ENCODE data around the gene COP1. TPM values are rescaled to one million over a fixed set of nuclear protein-coding genes. Genes with fewer than 3 reads are reported as not detected.

COP1 gene
- total and polyA plus RNA-seq, 10 donors: 46.7 to 110 (median 66.0) TPM

DNA sequence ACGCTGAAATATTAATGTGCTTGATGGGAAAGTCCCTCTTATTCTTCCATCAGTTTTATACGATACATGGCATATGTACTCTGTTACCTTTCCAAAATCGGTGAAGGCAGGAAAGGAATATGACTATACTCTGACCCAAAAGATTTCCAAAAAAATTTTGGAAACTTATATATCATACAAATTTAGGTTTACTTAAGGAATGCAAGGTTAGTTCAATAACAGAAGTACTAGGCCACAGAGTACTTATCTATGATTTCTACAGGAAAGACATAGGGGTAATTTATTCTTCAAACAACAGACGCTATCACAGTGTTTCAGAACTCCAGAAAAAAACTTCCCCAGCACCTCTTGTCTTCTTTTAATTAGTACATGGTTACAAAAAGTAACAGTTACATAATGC, 84.8 kb downstream of the COP1 start:
- H3K27me3 ChIP-seq (replicated peaks in 1 of 7): no peaks in the 10 kb centered on the region
- intact Hi-C loops (cut with DNase I; ENCODE audit: low total_unique reads): no loop called here
- H3K9me3 ChIP-seq: peaks cover 5 to 38% (median 25%) of the 10 kb centered on the region in 8 donors
- H3K27ac ChIP-seq: no peak overlapping the region
- WGBS, 5 donors: 90 to 97% (median 95%) methylated on average over 4 of the region's 4 CpGs
- no peak overlapping the region for H3K4me3 ChIP-seq
- H3K36me3 ChIP-seq: peaks cover 0 to 52% (median 9%) of the 10 kb centered on the region in 6 donors
- H3K4me1 ChIP-seq: no peaks in the 10 kb centered on the region
- DNase-seq: no peak
- no peak for TF ChIP-seq POLR2AphosphoS5 (IDR thresholded peaks at IDR 0.05)

DNA sequence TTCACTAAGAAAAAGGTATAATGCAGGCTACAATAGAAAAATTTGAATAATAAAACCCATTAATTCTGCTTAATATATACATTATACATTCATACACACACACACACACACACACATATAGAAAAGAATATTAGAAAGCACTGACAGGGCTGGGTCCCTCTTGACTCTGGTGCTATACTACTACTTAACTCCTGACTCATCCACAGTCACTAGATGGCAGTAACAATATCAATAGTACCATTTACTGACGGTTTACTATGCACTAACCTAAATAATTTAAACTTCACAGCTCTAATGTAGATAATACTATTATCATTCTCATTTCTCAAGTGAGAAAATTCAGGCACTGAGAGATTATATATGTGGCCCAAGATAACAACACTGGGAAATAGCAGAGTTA, 87.5 kb downstream of the COP1 start:
- Histone ChIP-seq H3K4me1 (no peaks in the 10 kb centered on the region), H3K36me3 (peaks cover 7 to 58% (median 12%) of the 10 kb centered on the region in 6 donors), H3K27me3 (replicated peaks in 1 of 7) (no peaks in the 10 kb centered on the region), H3K9me3 (peaks cover 5 to 33% (median 25%) of the 10 kb centered on the region in 8 donors), H3K4me3 (no peak overlapping the region), H3K27ac (no peak overlapping the region)
- 55 to 79% (median 65%) methylated on average over 1 of the region's 1 CpG for WGBS, 5 donors
- DNase-seq: no peak
- TF ChIP-seq POLR2A (IDR thresholded peaks at IDR 0.05) (no peak), POLR2AphosphoS5 (IDR thresholded peaks at IDR 0.05) (no peak)
- TF ChIP-seq, protein P1, sequence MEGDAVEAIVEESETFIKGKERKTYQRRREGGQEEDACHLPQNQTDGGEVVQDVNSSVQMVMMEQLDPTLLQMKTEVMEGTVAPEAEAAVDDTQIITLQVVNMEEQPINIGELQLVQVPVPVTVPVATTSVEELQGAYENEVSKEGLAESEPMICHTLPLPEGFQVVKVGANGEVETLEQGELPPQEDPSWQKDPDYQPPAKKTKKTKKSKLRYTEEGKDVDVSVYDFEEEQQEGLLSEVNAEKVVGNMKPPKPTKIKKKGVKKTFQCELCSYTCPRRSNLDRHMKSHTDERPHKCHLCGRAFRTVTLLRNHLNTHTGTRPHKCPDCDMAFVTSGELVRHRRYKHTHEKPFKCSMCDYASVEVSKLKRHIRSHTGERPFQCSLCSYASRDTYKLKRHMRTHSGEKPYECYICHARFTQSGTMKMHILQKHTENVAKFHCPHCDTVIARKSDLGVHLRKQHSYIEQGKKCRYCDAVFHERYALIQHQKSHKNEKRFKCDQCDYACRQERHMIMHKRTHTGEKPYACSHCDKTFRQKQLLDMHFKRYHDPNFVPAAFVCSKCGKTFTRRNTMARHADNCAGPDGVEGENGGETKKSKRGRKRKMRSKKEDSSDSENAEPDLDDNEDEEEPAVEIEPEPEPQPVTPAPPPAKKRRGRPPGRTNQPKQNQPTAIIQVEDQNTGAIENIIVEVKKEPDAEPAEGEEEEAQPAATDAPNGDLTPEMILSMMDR (IDR thresholded peaks at IDR 0.05 in 8 of 11, conservative IDR thresholded peaks at IDR 0.05 in 3 of 11): no peak
- intact Hi-C loops (cut with DNase I; ENCODE audit: low total_unique reads): no loop called here

DNA sequence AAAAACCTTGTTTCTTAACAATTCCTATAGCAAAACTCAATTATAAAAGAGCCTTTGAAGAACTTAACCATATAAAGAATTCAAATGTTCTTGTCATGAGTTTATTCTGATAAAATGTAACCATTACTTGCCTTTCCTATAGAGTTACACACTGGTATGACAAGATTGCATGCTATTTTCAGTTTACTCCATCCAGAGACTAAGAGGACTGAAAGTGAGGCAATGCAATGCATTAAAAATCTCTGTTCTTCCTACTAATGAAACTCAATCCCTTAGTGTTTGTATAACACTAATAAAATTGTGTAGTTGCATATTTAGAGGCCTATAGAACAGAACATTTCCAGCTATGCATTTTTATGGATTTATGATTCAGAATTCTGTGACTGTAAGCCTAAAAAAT, 88.1 kb downstream of the COP1 start:
- intact Hi-C loops (cut with DNase I; ENCODE audit: low total_unique reads): no loop called here
- H3K4me1 ChIP-seq: no peaks in the 10 kb centered on the region
- H3K27ac ChIP-seq: no peak overlapping the region
- peaks cover 7 to 64% (median 16%) of the 10 kb centered on the region in 6 donors for H3K36me3 ChIP-seq
- no peak for DNase-seq
- TF ChIP-seq, protein P1 (IDR thresholded peaks at IDR 0.05 in 8 of 11, conservative IDR thresholded peaks at IDR 0.05 in 3 of 11): no peak
- TF ChIP-seq POLR2A (IDR thresholded peaks at IDR 0.05): no peak
- TF ChIP-seq POLR2AphosphoS5 (IDR thresholded peaks at IDR 0.05): no peak
- H3K4me3 ChIP-seq: no peak overlapping the region
- peaks cover 5 to 28% (median 24%) of the 10 kb centered on the region in 8 donors for H3K9me3 ChIP-seq
- H3K27me3 ChIP-seq (replicated peaks in 1 of 7): no peaks in the 10 kb centered on the region

DNA sequence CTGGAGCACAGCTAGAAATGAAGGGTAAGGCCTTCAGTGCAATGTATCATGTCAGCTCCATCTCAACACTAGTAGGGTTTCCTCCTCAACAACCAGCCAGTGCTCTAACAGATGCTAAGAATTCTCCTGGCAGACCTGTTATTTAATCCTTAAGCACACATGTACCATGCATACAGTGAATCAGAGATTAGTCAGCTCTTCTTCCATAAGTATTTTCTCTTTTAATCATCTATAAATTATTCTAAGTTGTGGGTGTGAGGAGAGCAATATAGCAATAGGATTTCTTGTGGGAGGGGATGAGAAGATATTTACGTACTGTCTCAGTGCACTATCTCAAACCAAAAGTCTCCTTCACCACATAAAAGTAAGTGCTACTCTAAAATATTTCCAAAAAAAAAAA, 95.3 kb downstream of the COP1 start:
- Histone ChIP-seq H3K9me3 (no peaks in the 10 kb centered on the region), H3K27ac (no peak overlapping the region), H3K36me3 (peaks cover 7 to 79% (median 24%) of the 10 kb centered on the region in 6 donors), H3K4me3 (no peak overlapping the region), H3K4me1 (no peaks in the 10 kb centered on the region), H3K27me3 (replicated peaks in 1 of 7) (no peaks in the 10 kb centered on the region)
- intact Hi-C loops (cut with DNase I; ENCODE audit: low total_unique reads): no loop called here
- no peak for DNase-seq
- WGBS, 5 donors: 90 to 100% (median 91%) methylated on average over 1 of the region's 1 CpG
- no peak for TF ChIP-seq POLR2A (IDR thresholded peaks at IDR 0.05)

DNA sequence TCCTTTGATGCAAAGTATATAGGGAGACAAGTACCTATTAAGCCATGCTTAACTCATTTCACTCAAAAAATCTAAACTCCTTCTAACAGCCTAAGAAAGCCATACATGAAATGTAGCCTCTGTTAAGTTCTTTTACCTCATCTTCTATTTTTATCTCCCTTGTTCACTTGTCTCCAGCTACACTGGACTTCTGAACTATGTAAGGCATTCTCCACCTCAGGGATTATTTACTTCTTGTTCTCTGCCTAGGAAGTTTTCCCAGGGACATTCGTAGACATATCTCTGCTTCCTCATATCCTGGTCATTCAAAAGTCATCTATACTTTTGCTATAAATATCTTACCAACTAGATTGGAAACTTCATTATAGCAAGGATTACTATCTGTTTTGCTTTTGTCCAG, 96.9 kb downstream of the COP1 start:
- WGBS, 5 donors: 70 to 91% (median 82%) methylated on average over 1 of the region's 1 CpG
- no peak overlapping the region for H3K27ac ChIP-seq
- H3K9me3 ChIP-seq: no peaks in the 10 kb centered on the region
- H3K36me3 ChIP-seq: peaks cover 0 to 79% (median 25%) of the 10 kb centered on the region in 6 donors
- no peak for DNase-seq
- intact Hi-C loops (cut with DNase I; ENCODE audit: low total_unique reads): no loop called here
- no peak overlapping the region for H3K4me3 ChIP-seq
- TF ChIP-seq, protein P1 (IDR thresholded peaks at IDR 0.05 in 8 of 11, conservative IDR thresholded peaks at IDR 0.05 in 3 of 11): no peak
- TF ChIP-seq POLR2A (IDR thresholded peaks at IDR 0.05) (no peak), POLR2AphosphoS5 (IDR thresholded peaks at IDR 0.05) (no peak)
- no peaks in the 10 kb centered on the region for H3K4me1 ChIP-seq
- H3K27me3 ChIP-seq (replicated peaks in 1 of 7): no peaks in the 10 kb centered on the region

All from spleen (tissue), 11 donors.